Measurements from ENCODE around the gene EXD3. TPM values are rescaled to one million over a fixed set of nuclear protein-coding genes. Genes with fewer than 3 reads are reported as not detected.

Gene EXD3
- total and polyA plus RNA-seq, 2 of the 13 experiments (the other 11 are each of a cell fraction or from before 2014, with no cell fraction given) = 2.7 to 4.8 TPM

DNA sequence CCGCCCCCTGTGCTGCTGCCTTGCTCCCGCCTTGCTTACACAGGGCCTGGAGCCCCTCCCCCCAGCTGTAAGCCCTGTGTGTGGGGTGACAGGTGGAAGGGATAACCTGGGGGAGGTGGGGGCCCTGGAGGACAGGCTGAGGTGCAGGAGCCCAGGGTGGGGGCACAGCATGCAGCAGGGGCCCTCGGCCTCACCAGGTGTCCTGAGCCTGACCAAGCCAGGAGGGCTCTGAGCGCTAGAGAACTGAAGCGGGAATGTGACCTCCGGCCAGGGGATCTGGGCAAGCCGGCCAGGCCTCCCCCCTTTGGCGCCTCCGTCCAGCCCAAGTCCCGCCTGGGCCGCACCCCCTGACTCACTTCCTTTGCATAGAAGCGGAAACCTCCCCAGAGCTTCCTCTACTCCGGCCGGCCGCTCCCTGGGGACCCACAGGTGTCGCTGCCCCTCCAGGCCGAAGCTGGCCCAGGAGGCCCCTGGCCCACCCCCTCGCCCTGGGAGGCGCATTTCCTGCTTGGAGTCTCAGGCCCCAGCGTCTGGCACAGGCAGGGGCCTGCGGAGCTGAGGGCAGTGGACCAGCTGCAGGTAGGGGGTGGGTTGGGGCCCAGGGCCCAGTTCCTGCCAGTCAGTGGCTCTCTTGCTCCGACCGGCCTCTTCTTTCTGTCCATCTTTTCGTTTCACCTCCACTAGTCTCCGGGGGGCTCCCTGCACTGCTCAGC, 145.5 kb downstream of the EXD3 start, which contains the start of gene TOR4A (continued):
- TF ChIP-seq NCOA5 (CRISPR knock-in tag; IDR thresholded peaks at IDR 0.05) = no peak
- 0 out of 2 replicates have a peak, but pooled peaks have one; percentile 16 for TF ChIP-seq ZFP1 (CRISPR knock-in tag; IDR thresholded peaks at IDR 0.05)
- no peak for TF ChIP-seq ZNF549 (CRISPR knock-in tag; IDR thresholded peaks at IDR 0.05)
- no peak for TF ChIP-seq ZBTB1 (CRISPR knock-in tag; IDR thresholded peaks at IDR 0.05; ENCODE audit: borderline replicate concordance)
- TF ChIP-seq SATB2 (CRISPR knock-in tag; IDR thresholded peaks at IDR 0.05) = no peak
- no peak; the same call in 1 of the 2 replicates for TF ChIP-seq FOXC1 (CRISPR knock-in tag; IDR thresholded peaks at IDR 0.05; ENCODE audit: borderline replicate concordance)
- no peak for TF ChIP-seq ZNF790 (CRISPR knock-in tag; IDR thresholded peaks at IDR 0.05; ENCODE audit: borderline replicate concordance)
- TF ChIP-seq NCOR1 (IDR thresholded peaks at IDR 0.05; ENCODE audit: borderline replicate concordance, low read length) = no peak
- no peak; the same call in 1 of the 2 replicates for TF ChIP-seq FOXO1 (CRISPR knock-in tag; IDR thresholded peaks at IDR 0.05)
- no peak for TF ChIP-seq JARID2 (CRISPR knock-in tag; IDR thresholded peaks at IDR 0.05; ENCODE audit: insufficient replicate concordance)
- peak; percentile 45; the same call in 1 of the 2 replicates for TF ChIP-seq PITX1 (CRISPR knock-in tag; IDR thresholded peaks at IDR 0.05)
- TF ChIP-seq ZNF343 (CRISPR knock-in tag; IDR thresholded peaks at IDR 0.05) = no peak
- TF ChIP-seq, protein P1, sequence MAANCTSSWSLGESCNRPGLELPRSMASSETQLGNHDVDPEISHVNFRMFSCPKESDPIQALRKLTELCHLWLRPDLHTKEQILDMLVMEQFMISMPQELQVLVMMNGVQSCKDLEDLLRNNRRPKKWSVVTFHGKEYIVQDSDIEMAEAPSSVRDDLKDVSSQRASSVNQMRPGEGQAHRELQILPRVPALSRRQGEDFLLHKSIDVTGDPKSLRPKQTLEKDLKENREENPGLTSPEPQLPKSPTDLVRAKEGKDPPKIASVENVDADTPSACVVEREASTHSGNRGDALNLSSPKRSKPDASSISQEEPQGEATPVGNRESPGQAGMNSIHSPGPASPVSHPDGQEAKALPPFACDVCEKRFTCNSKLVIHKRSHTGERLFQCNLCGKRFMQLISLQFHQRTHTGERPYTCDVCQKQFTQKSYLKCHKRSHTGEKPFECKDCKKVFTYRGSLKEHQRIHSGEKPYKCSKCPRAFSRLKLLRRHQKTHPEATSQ (CRISPR knock-in tag; IDR thresholded peaks at IDR 0.05; ENCODE audit: borderline replicate concordance) = no peak
- TF ChIP-seq ZNF589 (CRISPR knock-in tag; conservative IDR thresholded peaks at IDR 0.05) = no peak
- TF ChIP-seq ZBTB42 (CRISPR knock-in tag; IDR thresholded peaks at IDR 0.05) = no peak
- no peak for TF ChIP-seq ZNF598 (CRISPR knock-in tag; IDR thresholded peaks at IDR 0.05; ENCODE audit: borderline replicate concordance)
- no peak for TF ChIP-seq PLSCR1 (CRISPR knock-in tag; IDR thresholded peaks at IDR 0.05; ENCODE audit: borderline replicate concordance)
- no peak for TF ChIP-seq GLMP (CRISPR knock-in tag; IDR thresholded peaks at IDR 0.05; ENCODE audit: borderline replicate concordance)
- no peak for TF ChIP-seq ZNF652 (CRISPR knock-in tag; IDR thresholded peaks at IDR 0.05; ENCODE audit: borderline replicate concordance, low read depth)
- peak; percentile 56; the same call in 1 of the 2 replicates for TF ChIP-seq SALL2 (CRISPR knock-in tag; IDR thresholded peaks at IDR 0.05)
- TF ChIP-seq TBL1XR1 (IDR thresholded peaks at IDR 0.05; ENCODE audit: borderline replicate concordance, low read length, partially characterized antibody) = no peak
- no peak for TF ChIP-seq NFYB (CRISPR knock-in tag; IDR thresholded peaks at IDR 0.05)
- TF ChIP-seq HMG20A (CRISPR knock-in tag; IDR thresholded peaks at IDR 0.05; ENCODE audit: borderline replicate concordance) = no peak; the same call in 1 of the 2 replicates
- TF ChIP-seq DMAP1 (CRISPR knock-in tag; IDR thresholded peaks at IDR 0.05) = peak; percentile 70; the same call in 1 of the 2 replicates
- peak; percentile 64; the same call in 1 of the 2 replicates for TF ChIP-seq ZNF292 (CRISPR knock-in tag; IDR thresholded peaks at IDR 0.05; ENCODE audit: borderline replicate concordance, low read depth)
- TF ChIP-seq ZNF441 (CRISPR knock-in tag; IDR thresholded peaks at IDR 0.05; ENCODE audit: borderline replicate concordance) = peak; percentile 78; the same call in 1 of the 2 replicates
